ENCODE data around the gene OR6N2. TPM values are rescaled to one million over a fixed set of nuclear protein-coding genes. Genes with fewer than 3 reads are reported as not detected.

Gene OR6N2, protein sequence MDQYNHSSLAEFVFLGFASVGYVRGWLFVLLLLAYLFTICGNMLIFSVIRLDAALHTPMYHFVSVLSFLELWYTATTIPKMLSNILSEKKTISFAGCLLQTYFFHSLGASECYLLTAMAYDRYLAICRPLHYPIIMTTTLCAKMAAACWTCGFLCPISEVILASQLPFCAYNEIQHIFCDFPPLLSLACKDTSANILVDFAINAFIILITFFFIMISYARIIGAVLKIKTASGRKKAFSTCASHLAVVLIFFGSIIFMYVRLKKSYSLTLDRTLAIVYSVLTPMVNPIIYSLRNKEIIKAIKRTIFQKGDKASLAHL
- total RNA-seq, result not detected in 2 replicates

DNA sequence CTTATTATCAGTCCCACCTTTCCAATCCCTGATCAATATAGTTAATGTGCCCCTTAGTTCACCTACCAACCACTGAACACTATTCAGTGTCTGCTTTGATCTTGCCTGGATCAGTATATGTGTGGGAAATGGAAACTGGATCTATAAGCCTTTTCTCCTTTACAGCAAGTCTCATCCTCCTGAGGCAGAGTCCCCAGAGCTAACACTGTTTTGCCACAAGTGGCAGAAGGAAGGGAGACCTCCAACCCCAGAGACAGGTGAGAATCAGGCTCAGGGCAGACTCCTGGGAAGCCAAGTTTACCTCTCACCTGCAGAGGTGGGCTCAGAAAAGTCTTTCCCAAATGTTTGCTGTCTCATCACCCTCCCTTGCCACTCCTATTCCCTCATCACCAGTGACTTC, at the start of gene OR6N2:
TSS of gene OR6N2 (minus strand) at position 101 of the 400 bp plus-strand sequence. CDS start 3,569 bp downstream, outside the sequence.
- no peak for DNase-seq (ENCODE audit: low read depth in 2 of 2)

DNA sequence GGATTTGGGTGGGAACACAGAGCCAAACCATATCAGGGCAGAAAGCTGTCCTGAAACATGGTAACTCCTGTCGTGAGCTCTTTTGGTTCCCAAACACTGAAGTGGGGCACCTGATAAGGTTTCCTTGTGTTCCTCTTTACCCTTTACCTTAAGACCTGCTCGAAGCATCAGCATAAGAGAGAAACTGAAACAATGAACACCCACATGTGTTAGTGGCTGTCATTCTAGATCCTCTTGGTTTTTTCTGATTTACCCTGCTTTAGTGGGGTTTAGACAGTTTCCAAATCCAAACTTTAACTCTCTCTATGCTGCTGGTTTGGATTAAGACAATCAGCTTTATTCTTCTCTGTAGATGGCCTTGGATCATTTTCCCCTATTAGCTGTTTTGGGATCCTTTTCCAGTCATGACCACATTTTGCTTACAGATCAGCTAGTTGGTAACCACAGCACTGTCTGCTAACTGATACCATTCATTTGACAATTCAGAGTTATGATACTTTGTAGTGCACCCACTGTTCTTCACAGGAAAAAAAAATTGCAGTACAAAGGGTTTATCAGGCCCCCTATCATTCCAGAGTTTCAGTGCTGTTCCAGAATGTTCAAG, 49.2 kb upstream of the OR6N2 start:
- no peak for DNase-seq (ENCODE audit: low read depth in 2 of 2)

DNA sequence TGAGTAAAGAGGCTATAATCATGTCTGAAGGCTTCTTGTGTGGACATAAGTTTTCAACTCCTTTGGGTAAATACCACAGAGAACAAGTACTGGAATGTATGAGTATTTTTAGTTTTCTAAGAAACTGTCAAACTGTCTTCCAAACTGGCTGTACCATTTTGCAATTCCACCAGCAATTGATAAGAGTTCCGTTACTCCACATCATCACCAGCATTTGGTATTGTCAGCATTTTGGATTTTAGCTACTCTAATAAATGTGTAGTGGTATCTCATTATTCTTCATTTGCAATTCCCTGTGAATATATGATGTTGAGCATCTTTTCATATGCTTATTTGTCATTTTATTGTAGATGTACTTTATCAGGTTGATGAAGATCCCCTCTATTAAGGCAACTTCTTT, 40.7 kb upstream of the OR6N2 start:
- DNase-seq (ENCODE audit: low read depth in 2 of 2), result no peak

DNA sequence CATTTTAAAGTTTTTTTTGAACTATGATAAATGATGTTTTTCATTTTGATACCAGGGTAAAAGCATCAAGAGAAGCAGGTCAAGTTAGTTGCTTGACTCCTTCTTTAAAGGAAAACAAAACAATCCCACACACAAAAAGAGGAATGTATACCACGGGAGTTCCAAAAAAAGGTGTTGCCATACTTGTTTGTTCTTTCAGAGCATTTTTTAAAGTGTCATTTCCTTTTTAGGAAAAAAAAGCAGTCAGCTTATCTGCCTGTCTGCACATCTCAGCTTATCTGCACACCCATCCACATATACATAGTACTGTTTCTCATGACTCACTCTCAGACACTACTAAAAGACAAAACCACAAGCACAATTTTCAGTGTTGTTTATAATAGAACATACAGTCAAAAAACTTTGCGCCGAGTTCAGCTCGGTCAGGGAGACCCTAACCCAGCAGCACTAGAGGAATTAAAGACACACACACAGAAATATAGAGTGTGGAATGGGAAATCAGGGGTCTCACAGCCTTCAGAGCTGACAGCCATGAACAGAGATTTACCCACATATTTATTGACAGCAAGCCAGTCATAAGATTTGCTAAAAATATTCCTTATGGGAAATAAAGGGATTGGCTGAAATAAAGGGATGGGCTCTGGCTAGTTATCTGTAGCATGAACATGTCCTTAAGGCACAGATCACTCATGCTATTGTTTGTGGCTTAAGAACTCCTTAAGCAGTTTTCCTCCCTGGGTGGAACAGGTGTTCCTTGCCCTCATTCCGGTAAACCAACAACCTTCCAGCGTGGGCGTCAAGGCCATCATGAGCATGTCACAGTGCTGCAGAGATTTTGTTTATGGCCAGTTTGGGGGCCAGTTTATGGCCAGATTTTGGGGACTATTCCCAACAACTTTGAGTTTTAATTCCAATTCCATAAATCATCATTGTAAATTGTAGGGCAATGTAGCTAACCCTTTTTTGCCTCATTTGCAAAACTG, 38.7 kb upstream of the OR6N2 start:
- DNase-seq (ENCODE audit: low read depth in 2 of 2), result peak; percentile 17 to 30

DNA sequence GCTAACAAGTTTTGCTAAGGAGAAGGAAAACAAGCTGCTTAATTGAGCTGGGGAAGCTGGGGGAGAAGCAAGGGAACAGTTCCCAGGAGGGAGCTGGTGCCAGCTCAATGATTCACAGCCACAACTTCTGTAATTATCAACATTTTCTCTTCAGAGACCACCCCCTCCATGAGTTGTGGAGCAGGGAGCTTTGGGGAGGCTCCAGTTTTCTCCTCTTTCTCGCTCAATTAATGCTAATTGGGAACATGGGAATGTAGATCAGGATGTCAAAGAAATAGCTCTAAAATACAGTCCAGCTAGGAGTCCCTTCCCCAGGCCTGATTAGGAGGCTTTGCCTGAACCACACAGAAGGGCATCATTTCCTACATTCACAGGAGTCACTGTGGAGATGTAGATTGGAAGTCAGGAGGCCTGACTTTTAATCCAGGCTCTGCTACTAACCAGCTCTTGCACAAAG, 38.0 kb upstream of the OR6N2 start:
- DNase-seq (ENCODE audit: low read depth in 2 of 2), result peak in 1 of 2 donors; percentile 12

DNA sequence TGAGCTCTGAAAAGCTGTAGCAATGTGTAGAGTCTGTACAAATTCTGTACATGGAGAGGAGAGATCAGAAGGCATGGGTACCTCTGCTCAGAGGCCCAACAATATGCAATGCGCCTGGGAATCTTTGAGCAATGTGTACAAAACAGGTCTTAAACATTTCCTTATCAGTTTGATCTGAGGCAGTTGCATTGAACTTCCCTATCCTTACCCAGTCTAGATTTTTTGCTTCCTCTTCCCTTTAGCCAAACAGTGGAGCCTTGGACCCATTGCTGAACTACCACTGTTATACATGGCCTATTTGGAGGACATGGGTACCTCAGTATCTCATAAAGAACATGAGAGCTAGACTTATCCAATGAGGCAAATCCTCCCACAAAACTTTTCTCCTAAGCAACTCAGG, 37.6 kb upstream of the OR6N2 start:
- DNase-seq (ENCODE audit: low read depth in 2 of 2), result no peak

DNA sequence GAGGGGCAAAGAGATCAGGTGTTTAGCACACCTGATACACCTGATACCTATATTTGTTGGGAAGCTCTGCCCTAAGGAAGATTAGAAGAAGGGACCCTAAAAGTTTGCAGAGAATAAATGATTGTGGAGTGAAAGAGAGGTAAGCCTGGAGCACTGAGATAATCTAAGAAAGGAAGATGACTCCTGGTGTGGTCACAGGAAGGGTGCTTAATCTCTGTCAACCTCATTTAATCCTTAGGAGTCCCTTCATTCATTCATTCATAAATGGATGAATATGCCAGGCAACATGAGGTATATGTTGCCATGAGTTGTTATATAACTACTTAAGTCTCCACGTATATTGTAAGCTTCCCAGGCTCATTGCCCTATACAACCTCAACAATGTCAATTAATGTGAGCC, 34.0 kb upstream of the OR6N2 start:
- no peak for DNase-seq (ENCODE audit: low read depth in 2 of 2)

DNA sequence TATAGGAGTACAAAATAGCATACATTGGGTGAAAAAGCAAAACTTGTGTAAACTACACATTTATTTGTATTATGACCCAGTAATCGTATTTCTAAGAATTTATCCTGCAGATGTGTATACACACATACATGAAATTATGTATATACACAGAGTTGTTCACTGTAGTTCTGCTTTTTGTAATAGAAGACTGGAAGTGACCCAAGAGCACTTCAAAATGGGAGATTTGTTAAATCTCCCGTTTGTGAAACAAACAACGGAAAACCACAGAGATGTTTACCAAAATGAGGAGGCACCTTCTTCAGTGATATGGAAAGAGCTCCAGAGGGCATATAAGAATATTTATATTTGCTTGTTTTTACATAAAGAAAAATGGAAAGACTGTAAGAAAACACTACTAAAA, 32.2 kb upstream of the OR6N2 start:
- no peak for DNase-seq (ENCODE audit: low read depth in 2 of 2)

DNA sequence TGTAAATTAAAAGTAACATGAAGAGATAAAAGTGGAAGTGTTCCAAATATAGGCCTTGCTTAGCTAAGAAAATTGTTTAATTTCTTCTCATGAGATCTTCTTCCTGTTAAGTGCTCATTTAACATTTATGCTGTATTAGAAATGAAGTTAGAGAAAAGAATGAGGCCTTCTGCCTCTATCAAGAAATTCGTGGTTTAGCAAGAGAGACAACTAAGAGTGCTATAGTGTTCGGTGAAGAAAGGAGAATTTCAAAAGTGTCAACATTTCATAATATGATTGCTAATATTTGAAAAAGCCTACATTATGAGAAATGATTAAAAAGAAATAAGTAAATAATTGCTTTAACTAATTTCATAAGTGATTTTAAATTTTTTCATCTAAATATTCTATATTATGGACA, 31.3 kb upstream of the OR6N2 start:
- no peak for DNase-seq (ENCODE audit: low read depth in 2 of 2)

DNA sequence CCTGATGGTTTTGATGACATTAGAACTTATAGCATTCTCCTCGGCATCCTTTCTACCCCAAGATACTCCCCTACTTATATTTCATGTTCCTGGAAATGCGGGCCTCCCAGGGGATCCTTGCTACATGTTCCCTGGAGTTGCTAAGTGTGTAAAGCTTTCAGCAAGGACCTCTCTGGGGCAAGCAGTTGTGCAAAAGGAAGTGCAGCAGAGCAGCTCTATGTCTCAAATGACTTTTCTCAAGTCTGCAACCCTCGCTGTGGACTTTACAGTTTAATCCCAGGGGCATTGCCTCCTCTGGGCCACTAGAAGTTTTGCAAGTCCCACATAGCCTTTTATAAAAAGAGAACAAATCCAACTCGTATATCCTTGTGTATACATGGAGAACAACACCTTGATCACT, 29.3 kb upstream of the OR6N2 start:
- no peak for DNase-seq (ENCODE audit: low read depth in 2 of 2)

DNA sequence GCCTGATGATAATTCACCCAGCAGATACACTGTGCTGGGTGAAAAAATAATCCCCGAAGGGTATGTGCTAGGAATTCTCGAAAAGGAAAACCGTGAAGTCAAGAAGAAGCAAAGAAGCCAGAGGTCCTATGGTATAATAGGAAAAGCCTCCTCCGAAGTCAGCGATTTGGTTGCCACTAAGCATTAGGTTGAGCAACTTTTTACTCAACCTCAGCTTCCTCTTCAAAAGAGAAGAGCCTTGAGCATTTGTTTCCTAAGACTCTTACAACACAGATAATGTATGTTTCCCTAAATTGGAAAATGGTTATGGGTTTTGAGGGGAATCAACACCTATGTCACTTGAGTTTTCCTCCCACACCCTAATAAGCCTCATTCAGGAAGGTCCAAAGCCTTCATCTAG, 28.9 kb upstream of the OR6N2 start:
- DNase-seq (ENCODE audit: low read depth in 2 of 2), result no peak

DNA sequence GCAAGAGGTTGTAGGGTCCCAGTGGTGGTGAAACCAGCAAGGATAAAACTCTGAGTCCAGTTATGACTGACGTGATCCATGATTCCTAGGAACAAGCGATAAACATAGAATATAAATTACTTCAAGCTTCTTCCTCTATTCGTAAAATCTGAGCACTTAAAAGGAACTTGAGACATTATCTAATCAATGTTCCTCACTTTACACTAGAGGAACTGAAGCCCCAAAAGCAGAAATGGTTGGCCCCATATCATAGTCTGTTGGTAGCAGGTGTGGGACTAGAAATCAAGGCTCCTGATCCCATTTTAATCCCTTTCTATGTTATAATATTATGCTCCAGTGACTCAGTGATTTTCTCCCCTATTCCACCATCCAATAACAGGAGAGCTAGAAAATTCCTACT, 28.3 kb upstream of the OR6N2 start:
- no peak for DNase-seq (ENCODE audit: low read depth in 2 of 2)

DNA sequence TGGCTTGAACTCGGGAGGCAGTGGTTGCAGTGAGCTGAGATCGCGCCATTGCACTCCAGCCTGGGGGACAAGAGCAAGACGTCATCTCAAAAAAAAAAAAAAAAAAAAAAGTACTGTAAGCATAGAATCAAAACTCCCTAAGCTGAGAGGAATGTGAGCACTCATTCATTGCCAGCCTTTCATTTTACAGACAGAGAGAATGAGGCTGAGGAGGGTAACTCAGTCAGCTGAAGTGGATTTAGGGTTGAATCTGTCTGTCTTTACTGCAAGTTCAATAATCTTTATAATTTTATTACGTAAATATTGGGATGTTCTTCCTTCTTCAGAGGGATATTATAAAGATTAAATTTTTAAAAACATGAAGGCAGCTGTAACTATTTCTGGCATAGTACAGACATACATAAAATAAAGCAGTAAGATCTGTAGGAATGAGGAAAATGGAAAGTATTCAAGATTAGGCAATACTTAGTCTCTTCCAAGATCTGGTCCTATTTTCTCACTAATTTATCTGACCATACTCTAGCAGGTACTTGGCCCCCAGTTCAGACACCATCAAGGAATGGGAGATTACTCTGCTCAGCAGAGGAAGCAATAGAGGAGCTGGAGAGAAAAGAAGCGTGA, 26.0 kb upstream of the OR6N2 start:
- DNase-seq (ENCODE audit: low read depth in 2 of 2), result no peak

DNA sequence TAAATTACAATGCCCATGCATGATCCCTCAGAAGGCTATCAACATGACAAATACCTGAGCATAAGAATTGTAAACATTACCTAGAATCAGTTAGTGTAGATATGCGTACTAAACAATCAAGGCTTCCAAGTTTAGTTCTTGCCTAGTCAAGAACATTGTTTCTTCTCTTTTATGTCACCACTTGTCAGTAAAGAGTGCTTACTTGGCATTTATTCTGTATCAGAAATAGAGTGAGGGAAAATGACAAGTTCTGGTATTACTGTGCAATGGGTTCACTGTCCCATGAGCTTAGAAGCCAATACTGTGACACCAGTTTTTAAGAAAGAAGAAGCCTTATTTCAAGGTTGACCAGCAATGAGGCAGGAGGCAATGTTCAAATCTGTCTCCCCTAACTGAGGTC, 22.7 kb upstream of the OR6N2 start:
- DNase-seq (ENCODE audit: low read depth in 2 of 2), result no peak

DNA sequence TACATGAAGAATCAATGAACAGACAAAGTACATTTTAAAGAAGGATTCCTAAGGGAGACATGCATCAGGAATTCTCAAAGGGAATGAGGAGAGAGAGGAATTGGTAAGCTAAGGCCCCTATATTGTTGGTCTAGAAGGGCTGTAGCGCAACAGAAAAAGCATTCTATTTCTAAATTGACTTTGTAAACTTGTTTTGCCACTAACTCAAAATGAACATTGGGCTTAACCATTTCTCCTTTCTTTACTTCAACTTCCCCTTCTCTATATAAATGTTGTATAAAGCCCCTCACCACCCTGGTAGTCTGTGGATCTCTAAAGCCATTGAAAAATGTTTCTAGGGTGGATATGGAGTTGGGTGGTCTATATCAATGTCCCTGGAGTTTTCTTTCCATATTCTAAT, 20.4 kb upstream of the OR6N2 start:
- DNase-seq (ENCODE audit: low read depth in 2 of 2), result no peak

DNA sequence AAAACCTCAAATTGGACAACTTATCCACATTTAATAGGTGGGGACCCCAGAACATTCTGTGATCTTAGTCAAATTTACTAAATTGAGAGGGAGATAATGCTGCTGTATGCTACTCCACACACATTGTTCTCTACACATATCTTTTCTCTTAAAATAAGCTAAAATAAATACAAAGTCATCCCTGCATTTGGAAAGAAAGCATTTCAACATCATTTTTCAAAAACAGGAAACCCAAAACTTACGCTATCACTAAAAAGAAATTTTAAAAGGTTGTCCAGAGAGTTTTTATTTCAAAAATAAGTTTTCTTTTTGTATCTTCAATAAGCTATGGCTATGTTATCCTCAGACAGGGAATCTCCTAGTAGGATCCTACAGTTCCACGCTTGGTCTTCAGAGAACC, 19.5 kb upstream of the OR6N2 start:
- DNase-seq (ENCODE audit: low read depth in 2 of 2), result no peak

DNA sequence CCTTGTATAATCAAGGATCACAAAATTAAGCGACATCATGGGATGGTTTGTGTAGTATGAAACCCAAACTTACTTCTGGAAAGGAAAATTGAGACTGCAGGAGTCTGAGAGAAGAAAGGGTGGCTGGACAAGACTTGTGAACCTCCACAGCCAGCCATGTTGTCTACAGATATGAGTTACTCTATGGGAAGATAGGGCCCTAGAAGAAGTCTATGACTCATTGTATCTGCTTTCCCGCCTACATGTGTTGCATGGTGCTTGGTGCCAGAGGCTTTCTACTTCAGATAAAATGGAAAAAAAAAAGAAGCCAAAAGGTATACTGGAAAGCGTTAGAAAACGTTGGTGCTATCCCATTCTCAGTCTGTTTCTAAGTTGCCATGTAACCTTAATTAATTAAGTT, 18.7 kb upstream of the OR6N2 start:
- no peak for DNase-seq (ENCODE audit: low read depth in 2 of 2)

DNA sequence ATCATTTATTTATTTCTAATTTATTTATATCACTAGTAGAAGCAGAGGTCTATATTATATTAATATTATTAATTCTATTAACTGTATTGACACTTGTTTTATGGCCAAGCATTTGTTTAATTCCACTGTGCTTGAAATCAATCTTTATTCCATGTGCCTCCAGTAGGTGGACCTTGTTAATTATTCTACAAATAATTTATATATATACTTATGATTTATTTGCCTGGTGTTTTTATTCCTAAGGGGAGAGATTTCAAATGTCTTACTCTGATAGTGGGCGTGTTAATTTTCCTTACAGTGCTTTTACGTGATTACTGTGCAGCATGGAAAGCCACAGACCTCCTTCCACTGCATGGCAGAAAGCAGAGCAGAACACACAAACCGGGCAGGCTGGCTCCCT, 17.5 kb upstream of the OR6N2 start:
- no peak for DNase-seq (ENCODE audit: low read depth in 2 of 2)

DNA sequence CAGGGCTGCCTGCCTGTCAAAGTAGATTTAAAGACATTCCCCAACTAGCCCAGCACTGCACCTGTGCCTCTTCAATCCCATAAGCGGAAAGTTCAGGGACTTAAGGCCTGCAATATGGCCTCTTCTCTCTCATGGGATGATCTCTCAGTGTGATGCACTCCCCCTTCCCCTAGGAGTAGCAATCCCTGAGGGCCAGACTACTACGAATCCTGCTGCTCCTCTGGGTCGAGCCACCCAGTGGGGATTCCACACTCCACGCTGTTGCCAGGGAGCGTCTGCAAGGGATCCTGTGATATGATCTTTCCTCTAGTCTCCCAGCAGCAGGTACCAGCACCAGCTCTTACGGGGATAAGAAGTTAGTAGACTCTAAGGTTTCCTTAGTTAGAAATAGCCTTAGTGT, 13.2 kb upstream of the OR6N2 start:
- DNase-seq (ENCODE audit: low read depth in 2 of 2), result no peak

DNA sequence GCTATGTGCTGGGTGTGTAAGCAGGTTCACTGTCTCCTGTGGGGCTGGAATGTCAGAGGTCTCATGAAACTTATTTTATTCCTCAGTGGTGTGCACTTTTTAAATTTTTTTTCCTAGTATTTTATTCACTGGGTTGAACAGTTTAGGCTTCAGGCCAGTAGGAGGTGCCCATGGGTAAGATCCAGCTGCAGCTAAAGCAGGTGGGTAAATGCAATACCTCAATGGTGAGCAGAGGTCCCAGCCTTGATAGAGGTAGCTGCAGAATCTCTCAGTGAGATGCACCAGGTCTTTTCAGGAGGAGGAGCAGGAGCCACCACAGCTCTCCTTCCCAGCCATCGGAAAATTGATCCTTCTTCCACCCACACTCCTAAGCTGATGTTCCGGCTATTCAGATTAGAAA, 12.6 kb upstream of the OR6N2 start:
- peak in 1 of 2 donors; percentile 2 for DNase-seq (ENCODE audit: low read depth in 2 of 2)

DNA sequence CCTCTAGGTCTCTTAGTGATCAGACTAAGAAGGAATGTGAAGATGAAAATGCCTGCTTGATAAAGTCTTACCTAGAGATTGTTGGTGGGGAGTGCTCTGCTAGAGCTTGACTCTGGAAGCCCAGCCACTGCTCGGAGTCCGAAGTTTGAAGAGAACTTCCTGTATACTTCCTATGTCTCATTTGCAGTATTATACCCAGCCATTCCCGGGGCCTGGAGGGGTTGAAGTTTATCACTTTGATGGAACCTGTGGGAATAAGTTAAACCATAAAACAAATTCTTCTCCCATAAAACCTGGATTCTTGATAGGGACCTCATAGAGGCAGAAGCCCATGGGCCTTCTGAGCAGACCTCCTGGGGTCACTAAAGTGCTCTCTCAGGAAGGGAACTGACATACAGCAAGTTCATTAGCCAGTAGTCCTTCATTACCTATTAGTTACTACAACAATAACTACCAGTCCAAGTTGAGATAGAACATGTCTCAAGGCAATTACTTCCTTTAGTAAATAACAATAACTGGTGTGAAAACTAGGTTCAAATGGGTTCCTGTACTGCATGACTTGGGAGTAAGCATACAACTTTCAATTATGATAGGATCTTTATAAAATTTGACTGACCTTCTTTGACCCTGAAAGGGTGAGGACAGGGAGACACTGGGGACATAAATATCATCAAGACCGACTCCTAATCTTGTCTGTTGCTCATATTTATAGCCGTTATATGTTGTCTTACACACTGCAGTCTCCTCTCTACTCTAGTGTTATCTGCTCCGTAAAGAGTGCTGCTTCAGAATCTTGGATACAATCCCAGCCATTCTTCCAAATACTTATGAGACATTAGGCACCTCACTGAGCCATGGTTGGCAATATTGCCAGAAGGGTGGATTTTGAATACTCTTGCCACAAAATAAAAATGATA, 8.8 kb downstream of the OR6N2 start, which contains the start of gene OR6N1:
TSS of gene OR6N1 (minus strand) at position 246 of the 917 bp plus-strand sequence. CDS start 5,513 bp downstream, outside the sequence.
- DNase-seq (ENCODE audit: low read depth in 2 of 2), result peak in 1 of 2 donors; percentile 17
